Measurements from ENCODE around the gene USP3.
"Not testable (repeated sequence)": the region's sequence is repeated elsewhere in the genome, so short reads cannot be mapped to it uniquely, and the experiment has no call there.

USP3 gene

GRCh38 chr15:63481105-63481810, 23.1 kb upstream of the USP3 start:
- TF ChIP-seq CTCF (IDR thresholded peaks at IDR 0.05; ENCODE audit: control extremely low read depth, extremely low read depth, low read depth, missing control alignments), result no peak
- ChIA-PET CTCF (interaction anchor here (1.0 to 9.5 kb wide), 6 partner anchors 14 to 117 kb away, joined by 3 to 95 read pairs (median 4); partner anchors contain the start of gene USP3), POLR2A (no interaction called here)
- no peak for DNase-seq (ENCODE audit: extremely low spot score)

GRCh38 chr15:63482874-63483323, 21.5 kb upstream of the USP3 start:
- TF ChIP-seq CTCF (IDR thresholded peaks at IDR 0.05; ENCODE audit: control extremely low read depth, extremely low read depth, low read depth, missing control alignments), result no peak
- POLR2A ChIA-PET, result interaction anchor here (1.2 to 1.5 kb wide), 3 partner anchors 8 to 291 kb away, joined by 3 to 5 read pairs (median 4); no protein-coding TSS in a partner anchor
- CTCF ChIA-PET, result interaction anchor here (1.0 to 9.5 kb wide), 9 partner anchors 8 to 226 kb away, joined by 3 to 95 read pairs (median 5); partner anchors contain the start of gene USP3
- no peak for DNase-seq (ENCODE audit: extremely low spot score)

- ChIA-PET POLR2A (interaction anchor here (1.4 to 1.5 kb wide), 2 partner anchors 9 to 21 kb away, joined by 4 to 5 read pairs; no protein-coding TSS in a partner anchor), CTCF (interaction anchor here (1.3 to 9.5 kb wide), 6 partner anchors 9 to 126 kb away, joined by 3 to 95 read pairs (median 26); partner anchors contain the start of gene USP3)
- no peak for TF ChIP-seq CTCF (IDR thresholded peaks at IDR 0.05; ENCODE audit: control extremely low read depth, extremely low read depth, low read depth, missing control alignments)
- peak; percentile 45 for DNase-seq (ENCODE audit: extremely low spot score)
These were observed 20.6 kb upstream of the USP3 start for GRCh38 chr15:63483521-63484371.

- CTCF ChIA-PET, result interaction anchor here (0.7 to 9.5 kb wide), 8 partner anchors 10 to 22 kb away, joined by 3 to 95 read pairs (median 10); partner anchors contain the start of gene USP3
- POLR2A ChIA-PET, result interaction anchor here (1.2 to 1.5 kb wide), 2 partner anchors 10 kb away, joined by 4 to 5 read pairs; no protein-coding TSS in a partner anchor
- no peak for TF ChIP-seq CTCF (IDR thresholded peaks at IDR 0.05; ENCODE audit: control extremely low read depth, extremely low read depth, low read depth, missing control alignments)
- no peak for DNase-seq (ENCODE audit: extremely low spot score)
These were observed 19.8 kb upstream of the USP3 start for GRCh38 chr15:63484433-63485186.

- POLR2A ChIA-PET, result interaction anchor here (0.6 kb wide), 1 partner anchor 24 kb away, joined by 5 read pairs; no protein-coding TSS in a partner anchor
- CTCF ChIA-PET, result interaction anchor here (0.7 to 9.5 kb wide), 31 partner anchors 8 to 346 kb away, joined by 3 to 95 read pairs (median 5); partner anchors contain the start of genes HERC1 and USP3
- peak; percentile 81 for DNase-seq (ENCODE audit: extremely low spot score)
- peak; percentile 85 for TF ChIP-seq CTCF (IDR thresholded peaks at IDR 0.05; ENCODE audit: control extremely low read depth, extremely low read depth, low read depth, missing control alignments)
These were observed 17.2 kb upstream of the USP3 start for GRCh38 chr15:63487076-63487757.

GRCh38 chr15:63487758-63488397, 16.5 kb upstream of the USP3 start:
- DNase-seq (ENCODE audit: extremely low spot score); POLR2A ChIA-PET: not testable (repeated sequence)
- CTCF ChIA-PET, result interaction anchor here (0.8 to 9.5 kb wide), 29 partner anchors 8 to 122 kb away, joined by 3 to 95 read pairs (median 5); partner anchors contain the start of gene USP3
